ENCODE results near the gene WWC2.
"Not testable (repeated sequence)": the region's sequence is repeated elsewhere in the genome, so short reads cannot be mapped to it uniquely, and the experiment has no call there.

The WWC2 gene

GRCh38 chr4:183322326-183322725 lies 223.3 kb downstream of the WWC2 start, which contains the start of gene CLDN24:
Gene CLDN24 (minus strand): TSS chr4:183322426. CDS start chr4:183322426, 0 bp downstream.
- no peak within 1 kb of the TSS for H3K4me3 ChIP-seq (ENCODE audit: low read depth, low read length)
- no peak for DNase-seq (ENCODE audit: low read depth)
- TF ChIP-seq CTCF (IDR thresholded peaks at IDR 0.05; ENCODE audit: insufficient read depth, low read depth, low read length, missing control alignments), result no peak

- no peak for DNase-seq (ENCODE audit: low read depth)
- no peak overlapping the region for H3K4me3 ChIP-seq (ENCODE audit: low read depth, low read length)
- TF ChIP-seq CTCF (IDR thresholded peaks at IDR 0.05; ENCODE audit: insufficient read depth, low read depth, low read length, missing control alignments), result no peak
Measured at GRCh38 chr4:183323295-183323694, 224.2 kb downstream of the WWC2 start.

- not testable (repeated sequence) for H3K4me3 ChIP-seq (ENCODE audit: low read depth, low read length); DNase-seq (ENCODE audit: low read depth)
Measured at GRCh38 chr4:183324056-183324455, 225.0 kb downstream of the WWC2 start.

GRCh38 chr4:183324619-183325018 lies 225.6 kb downstream of the WWC2 start:
- no peak for DNase-seq (ENCODE audit: low read depth)
- no peak overlapping the region for H3K4me3 ChIP-seq (ENCODE audit: low read depth, low read length)
- no peak for TF ChIP-seq CTCF (IDR thresholded peaks at IDR 0.05; ENCODE audit: insufficient read depth, low read depth, low read length, missing control alignments)

GRCh38 chr4:183326387-183326786 lies 227.3 kb downstream of the WWC2 start:
- DNase-seq (ENCODE audit: low read depth); H3K4me3 ChIP-seq (ENCODE audit: low read depth, low read length): not testable (repeated sequence)

GRCh38 chr4:183326853-183327252 lies 227.8 kb downstream of the WWC2 start:
- DNase-seq (ENCODE audit: low read depth), result no peak
- TF ChIP-seq CTCF (IDR thresholded peaks at IDR 0.05; ENCODE audit: insufficient read depth, low read depth, low read length, missing control alignments), result no peak
- H3K4me3 ChIP-seq (ENCODE audit: low read depth, low read length), result no peak overlapping the region

- DNase-seq (ENCODE audit: low read depth), result no peak
- no peak overlapping the region for H3K4me3 ChIP-seq (ENCODE audit: low read depth, low read length)
- no peak for TF ChIP-seq CTCF (IDR thresholded peaks at IDR 0.05; ENCODE audit: insufficient read depth, low read depth, low read length, missing control alignments)
Measured at GRCh38 chr4:183327827-183328226, 228.8 kb downstream of the WWC2 start.

- TF ChIP-seq CTCF (IDR thresholded peaks at IDR 0.05; ENCODE audit: insufficient read depth, low read depth, low read length, missing control alignments), result no peak
- DNase-seq (ENCODE audit: low read depth), result no peak
- H3K4me3 ChIP-seq (ENCODE audit: low read depth, low read length), result no peak overlapping the region
Measured at GRCh38 chr4:183328832-183329231, 229.8 kb downstream of the WWC2 start.

Data from GM12865 (cell line).